DMS53 treated with DMSO at 0.1 percent for 48 hours (cell line): ENCODE data around the gene JSRP1.

ENCODE experiments used
- DNase-seq: peaks from one replicate; lab custom pipeline; 2025; ENCODE audit not compliant: unreplicated experiment; lab: John Stamatoyannopoulos, UW

JSRP1 gene

GRCh38 chr19:2268480-2268830, 12.2 kb upstream of the JSRP1 start:
- DNase-seq = no peak

GRCh38 chr19:2266183-2266993, 10.2 kb upstream of the JSRP1 start:
- DNase-seq = no peak

GRCh38 chr19:2261438-2262172, 5.4 kb upstream of the JSRP1 start:
- DNase-seq = no peak

GRCh38 chr19:2260341-2260805, 4.2 kb upstream of the JSRP1 start:
- no peak for DNase-seq

GRCh38 chr19:2259336-2259735, 3.1 kb upstream of the JSRP1 start:
- peak; percentile 34 for DNase-seq

- no peak for DNase-seq
Measured at GRCh38 chr19:2255112-2255845, 938 bp downstream of the JSRP1 start.

GRCh38 chr19:2254064-2254872, 1.9 kb downstream of the JSRP1 start:
- no peak for DNase-seq

- DNase-seq = no peak
Measured at GRCh38 chr19:2253106-2254063, 2.8 kb downstream of the JSRP1 start.

- DNase-seq = no peak
Measured at GRCh38 chr19:2252797-2253105, 3.5 kb downstream of the JSRP1 start.

GRCh38 chr19:2252055-2252796, 4.0 kb downstream of the JSRP1 start:
- no peak for DNase-seq

- DNase-seq = no peak
Measured at GRCh38 chr19:2251106-2252054, 4.8 kb downstream of the JSRP1 start.

- DNase-seq = no peak
Measured at GRCh38 chr19:2250766-2251105, 5.5 kb downstream of the JSRP1 start.

- DNase-seq = no peak
Measured at GRCh38 chr19:2249880-2250765, 6.1 kb downstream of the JSRP1 start.

- DNase-seq = no peak
Measured at GRCh38 chr19:2249010-2249866, 7.0 kb downstream of the JSRP1 start, which contains the start of gene AMH. AMH (plus strand) TSS chr19:2249323; CDS start chr19:2249333, 10 bp downstream.

GRCh38 chr19:2248136-2249009, 7.8 kb downstream of the JSRP1 start:
- no peak for DNase-seq
